Dermis blood vessel endothelial cell (primary cell): ENCODE data around the gene HPCA. TPM values are rescaled to one million over a fixed set of nuclear protein-coding genes. Genes with fewer than 3 reads are reported as not detected.

ENCODE experiments used
- DNase-seq: peaks from one replicate; pipeline ENCODE4 v3.0.0; 2010
- total RNA-seq: library from RNA; depleted of rRNA; stranded (reverse); fragments of >200 nt; gene quantifications from 2 replicates; pipeline ENCODE4 v1.2.3, GENCODE V29; 2014

The HPCA gene
- total RNA-seq, result 0.05 TPM in 1 of 2 replicates, not detected in the other

DNA sequence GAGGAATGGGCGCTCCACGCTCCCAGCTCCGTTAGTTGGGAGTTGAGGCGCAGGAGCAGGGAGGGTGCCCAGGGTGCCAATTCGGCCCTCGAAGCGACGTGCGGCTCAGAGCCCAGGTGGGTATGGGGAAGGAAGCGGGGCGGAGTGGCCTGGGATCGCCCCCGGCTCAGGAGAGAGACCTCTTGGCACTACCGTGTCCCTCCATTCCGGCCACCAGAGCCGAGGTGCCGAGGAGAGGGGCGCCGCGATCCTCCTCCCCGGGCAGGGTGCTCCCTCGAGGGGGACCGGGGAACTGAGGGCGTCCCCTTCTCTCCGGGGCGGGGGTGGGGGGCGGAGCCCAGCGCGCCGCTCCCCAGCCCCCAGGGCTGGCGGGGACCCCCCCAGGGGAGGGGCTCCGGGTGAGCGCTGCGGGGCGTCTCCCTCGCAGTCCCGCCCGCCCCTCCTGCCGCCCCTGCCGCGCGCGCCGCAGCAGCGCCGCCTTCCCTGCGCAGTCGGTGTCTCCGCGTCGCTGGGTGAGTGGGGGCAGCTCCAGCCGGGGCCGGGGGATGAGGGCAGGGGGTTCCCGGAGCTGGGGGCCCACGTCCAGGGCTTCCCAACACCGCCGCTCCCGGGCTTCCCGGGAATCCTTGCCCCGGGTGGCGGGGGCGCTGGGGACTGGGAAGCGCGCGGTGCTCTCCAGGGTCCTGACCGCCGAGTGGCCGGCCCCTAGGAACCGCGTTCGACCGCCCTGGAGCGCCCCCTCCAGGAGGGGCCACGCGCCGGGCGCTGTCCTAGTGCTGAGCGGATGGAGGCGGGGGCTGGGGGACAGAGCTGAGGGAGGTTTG, at the start of gene HPCA:
TSS of gene HPCA (plus strand) at position 488 of the 824 bp plus-strand sequence. CDS start 2,408 bp downstream, outside the sequence.
- DNase-seq, result peak; percentile 78

DNA sequence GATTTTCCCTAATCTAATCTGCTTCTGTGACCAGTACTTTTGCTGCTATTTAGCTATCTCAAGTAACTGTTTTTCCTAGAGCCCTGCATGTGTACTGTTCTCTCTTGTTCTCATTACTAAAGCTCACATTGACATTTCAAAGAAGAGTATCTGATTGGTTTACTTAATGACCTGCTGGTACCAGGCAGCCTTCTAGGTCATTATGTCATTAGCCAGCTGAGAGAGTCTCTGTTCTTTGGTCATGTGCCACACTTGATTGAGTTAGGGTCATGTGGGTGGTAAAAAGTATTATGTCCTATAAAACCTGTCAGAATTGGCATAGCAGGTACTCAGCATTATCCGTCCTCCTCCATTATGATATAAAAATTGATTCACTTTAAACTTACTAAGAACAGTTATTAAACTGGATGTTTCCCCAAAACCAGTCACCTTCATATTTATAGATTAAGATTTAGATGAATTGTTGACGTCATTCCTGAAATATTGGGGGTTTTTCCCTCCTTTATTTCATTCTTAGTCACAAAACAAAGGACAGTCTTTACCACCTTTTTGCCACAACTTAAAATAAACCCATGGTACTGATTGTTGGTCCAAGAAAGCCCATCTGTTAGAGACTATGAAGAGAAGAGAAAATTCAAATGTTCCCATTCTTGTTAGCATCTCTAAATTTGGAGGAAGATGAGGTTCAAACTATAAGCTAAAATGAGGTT, 37.8 kb upstream of the HPCA start:
- DNase-seq, result no peak

DNA sequence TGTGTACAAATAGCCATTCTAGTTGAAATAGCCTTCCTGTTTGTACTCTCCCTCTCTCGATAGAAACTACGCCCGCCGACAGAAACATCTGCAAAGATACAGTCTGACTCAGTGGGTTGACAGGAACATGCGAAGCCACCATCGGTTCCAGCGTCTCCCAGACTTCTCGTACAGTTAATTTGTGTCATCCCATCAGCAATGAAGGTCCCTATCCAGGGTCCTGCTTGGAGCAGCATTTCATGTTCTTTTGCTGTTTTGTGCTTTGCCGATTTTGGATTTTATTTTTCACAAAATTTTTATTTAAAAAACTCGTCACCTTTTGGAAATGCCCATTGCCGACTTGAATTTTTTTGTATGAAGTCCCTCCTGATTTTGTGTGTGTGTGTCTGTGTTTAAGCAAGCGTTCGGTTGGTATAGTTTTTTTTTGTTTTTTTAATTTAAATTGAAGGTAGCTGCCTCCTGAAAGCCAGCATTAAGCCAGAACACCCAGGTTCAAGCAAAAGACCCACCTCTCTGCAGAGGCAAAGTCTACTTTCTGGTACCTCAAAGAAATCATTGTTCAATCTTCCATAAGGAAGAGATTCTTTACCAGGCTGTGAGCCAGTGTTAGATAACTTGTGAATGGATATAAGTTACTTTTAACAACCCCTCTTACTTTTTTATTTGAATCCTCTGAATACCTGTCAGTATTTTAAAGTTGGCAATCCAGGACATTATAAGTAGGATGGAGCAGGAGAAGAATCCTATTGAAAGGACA, 30.3 kb upstream of the HPCA start:
- no peak for DNase-seq

DNA sequence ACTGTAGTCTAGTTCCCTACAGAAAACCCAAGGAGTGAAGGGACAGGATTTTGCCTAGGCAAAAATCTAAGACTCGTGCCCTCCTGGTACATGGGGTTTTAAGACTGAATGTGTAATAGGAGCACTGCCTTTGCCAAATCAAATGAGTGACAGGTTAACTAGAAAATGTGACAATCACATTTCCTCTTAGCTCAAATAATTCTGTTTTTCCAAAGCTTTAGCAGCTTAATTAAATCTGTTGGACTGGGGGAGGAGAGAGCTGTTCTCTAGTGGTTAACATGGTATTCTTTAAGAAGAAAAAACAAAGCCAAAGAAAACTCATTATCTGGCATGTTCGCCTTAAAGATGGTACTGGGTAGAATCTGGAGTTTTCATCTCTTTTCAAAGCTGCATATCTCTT, 28.2 kb upstream of the HPCA start:
- DNase-seq, result no peak

DNA sequence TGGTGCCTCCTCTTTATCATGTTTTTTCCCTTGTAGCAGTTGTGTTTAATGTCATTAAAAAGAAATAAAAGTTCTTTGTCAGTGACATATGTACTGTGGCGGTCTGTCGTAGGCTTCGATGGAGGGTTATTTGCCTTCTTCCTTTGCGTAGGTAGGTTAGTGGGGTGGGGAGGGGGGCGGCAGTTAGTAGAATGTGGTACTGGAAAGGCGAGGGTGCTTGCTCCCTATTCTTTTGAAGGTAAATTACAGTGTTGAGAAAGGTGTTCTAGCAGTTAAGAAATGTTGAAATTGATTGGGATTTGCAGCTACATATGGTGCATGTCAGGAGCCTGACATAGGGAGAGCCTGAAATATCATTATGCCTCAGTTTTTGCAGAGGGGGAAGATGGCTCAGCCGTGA, 27.5 kb upstream of the HPCA start:
- no peak for DNase-seq

DNA sequence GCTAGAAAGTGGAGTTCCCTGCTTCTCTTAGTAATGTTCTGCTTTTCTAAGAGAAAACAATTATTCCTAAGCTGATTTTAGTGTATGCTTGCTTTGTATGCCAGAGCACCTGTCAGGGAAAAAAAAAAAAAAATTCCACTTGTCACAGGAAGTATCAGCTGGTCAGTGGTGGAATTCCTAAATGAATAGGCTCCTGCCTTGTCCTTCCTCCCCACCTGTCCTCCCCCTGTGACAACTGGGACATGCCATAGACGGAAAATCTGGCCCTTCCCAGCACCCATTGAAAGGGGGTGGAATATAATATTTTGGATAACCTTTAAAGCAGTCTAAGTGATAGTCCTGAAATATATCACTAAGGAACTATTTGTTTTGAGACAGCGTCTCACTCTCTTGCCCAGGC, 26.4 kb upstream of the HPCA start:
- DNase-seq, result peak; percentile 26

GRCh38 chr1:32860566-32860965, 25.7 kb upstream of the HPCA start:
- no peak for DNase-seq

DNA sequence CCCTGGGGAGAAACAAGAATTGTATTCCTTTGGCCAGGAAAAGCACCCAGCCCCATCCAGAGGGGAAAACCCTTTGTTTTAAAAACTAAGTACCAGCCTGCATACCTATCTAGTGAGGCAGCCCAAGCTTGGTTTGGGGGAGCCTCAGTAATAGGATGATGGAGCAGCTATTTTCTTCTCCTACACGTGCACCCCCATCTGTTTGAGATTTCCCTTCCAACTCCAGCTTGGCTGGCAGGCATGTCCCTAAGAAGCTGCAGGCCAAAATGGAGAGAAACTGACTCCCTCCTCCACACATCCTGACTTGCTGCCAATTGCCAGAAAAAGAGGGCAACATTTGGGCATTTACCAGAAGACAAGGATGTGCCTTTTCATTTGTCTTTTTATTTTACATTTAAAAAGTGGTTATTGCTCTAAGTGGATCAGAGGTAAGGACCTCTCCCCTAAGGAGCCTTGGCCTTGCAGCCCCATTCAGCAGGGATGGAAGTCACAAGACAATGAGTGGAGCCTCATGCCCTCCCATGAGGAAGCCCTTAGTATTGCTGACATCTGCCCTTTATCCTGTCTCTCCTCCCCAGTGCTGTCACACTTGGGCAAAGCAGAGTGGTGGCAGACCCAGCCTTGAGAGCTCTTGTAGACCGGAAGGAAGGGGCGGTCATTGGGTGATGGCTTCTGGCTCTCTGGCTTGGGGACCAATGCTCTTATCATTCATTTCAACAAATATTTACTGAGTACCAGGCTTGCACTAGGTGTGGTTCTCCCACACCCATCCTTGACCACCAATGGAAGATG, 24.2 kb upstream of the HPCA start:
- DNase-seq, result peak; percentile 47

DNA sequence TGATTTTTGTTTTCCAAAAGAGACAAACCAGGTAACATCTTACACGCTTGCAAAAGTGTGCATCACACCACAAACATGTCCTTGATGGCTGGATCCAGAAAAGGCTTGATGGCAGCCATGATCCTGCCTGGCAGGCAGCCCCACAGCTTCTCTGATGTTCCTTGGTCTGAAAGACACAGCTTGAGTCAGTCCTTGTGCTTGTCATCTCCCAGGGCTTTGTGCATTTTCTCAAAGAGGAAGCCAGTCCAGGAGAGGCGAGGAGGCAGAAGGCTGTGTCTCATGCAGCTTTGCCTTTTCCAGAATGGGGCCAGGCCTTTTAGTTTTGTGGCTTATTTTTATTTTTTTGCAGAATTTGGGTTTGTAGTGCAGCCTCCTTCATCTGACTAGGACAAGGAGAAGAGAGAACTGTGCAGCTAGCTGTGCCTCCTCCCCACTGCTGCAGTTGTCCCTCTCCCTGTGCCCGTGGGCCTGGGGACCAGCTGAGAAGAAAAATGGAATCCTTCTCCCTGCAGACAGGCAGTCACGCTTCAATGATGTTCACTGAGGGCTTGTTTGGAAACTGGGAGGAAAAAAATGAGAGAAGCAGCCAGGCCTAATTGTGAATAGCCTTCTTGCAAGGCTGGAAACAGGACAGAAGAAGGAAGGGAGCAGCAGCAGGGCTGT, 22.9 kb upstream of the HPCA start:
- no peak for DNase-seq

GRCh38 chr1:32863881-32864245, 22.4 kb upstream of the HPCA start:
- DNase-seq, result no peak

GRCh38 chr1:32864375-32865019, 21.8 kb upstream of the HPCA start:
- no peak for DNase-seq

- no peak for DNase-seq
Measured at GRCh38 chr1:32865639-32866405, 20.5 kb upstream of the HPCA start.

- no peak for DNase-seq
Measured at GRCh38 chr1:32867151-32867550, 19.1 kb upstream of the HPCA start.

- no peak for DNase-seq
Measured at GRCh38 chr1:32867671-32868070, 18.6 kb upstream of the HPCA start.

DNA sequence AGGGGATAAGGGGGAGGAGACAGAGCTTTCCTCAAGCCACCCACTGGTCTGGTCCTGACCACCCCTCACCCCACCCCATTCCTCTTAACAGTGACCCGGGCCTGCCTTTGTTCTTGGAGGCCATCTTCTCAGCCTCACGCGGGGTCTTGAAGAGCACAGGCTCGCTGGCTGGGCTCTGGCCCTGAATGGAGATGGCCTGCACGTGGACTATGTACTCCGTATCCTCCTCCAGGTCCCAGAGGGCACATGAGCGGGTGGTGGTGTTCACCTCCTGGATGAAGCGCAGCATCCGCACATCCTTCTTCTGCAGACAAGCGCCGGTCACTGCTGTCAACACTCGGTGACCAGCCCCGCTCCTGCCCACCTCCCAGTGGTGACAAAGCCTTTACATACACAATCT, 18.2 kb upstream of the HPCA start:
- DNase-seq, result no peak

DNA sequence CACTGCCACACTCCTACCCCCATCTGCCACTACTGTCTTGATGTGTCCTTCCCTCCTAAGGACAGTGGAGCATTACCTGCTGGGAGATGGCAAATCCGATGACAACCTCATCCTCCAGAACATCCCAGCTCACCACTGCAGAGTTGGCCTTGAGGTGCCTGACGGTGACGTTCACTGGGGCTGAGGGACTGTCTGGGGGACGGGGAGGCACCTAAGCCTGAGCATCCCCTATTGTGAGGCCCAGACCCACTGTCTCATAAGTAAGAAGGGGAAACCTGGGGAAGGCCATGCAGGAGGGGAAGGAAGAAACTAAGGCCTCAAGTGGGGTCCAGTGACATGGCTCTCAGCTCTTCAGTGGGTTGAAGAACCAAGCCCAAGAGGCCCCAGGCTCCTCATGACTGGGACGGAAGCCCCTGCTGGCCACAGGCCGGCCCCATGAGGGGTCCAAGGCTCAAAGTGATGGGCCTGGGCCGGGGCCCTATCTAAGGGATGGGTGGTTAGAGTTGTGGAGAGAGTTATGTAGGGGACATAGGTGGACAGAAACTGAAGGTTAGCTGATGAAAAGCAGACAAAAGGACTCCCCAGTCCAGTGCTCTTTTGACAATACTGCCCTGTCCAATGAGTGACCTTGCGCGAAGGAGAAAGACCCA, 17.4 kb upstream of the HPCA start:
- DNase-seq, result no peak

DNA sequence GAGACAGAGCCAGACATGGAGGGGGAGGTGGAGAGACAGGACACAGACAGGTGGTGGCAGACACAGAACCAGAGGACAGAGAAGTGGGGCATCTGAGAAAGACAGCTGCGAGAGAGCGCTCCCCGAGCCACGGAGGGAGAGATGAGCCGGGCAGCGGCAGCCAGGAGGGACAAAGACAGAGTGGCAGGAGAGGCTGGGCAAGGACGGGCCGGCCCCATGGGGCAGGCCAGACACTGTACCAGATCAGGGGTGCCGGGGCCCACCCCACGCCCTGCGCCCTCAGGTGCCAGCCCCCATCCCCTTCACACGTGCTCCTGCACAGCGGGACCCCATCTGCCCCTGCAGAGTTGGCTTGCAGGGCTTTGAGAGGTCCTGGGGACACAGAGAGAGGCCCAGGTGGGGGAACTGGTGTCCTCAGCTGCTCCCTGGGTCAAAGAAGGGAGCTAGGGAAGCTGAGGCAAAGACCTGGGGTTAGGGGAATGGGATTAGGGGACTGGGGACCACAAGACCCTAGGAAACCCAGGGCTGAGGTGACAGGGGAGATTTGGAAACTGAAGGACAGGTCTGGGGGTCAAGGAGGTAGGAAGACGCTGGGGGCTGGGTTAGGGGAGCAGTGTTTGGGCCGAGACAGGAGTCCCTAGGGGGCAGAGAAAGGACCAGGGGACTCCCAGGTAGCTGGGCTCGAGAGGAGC, 16.2 kb upstream of the HPCA start:
- DNase-seq, result no peak

DNA sequence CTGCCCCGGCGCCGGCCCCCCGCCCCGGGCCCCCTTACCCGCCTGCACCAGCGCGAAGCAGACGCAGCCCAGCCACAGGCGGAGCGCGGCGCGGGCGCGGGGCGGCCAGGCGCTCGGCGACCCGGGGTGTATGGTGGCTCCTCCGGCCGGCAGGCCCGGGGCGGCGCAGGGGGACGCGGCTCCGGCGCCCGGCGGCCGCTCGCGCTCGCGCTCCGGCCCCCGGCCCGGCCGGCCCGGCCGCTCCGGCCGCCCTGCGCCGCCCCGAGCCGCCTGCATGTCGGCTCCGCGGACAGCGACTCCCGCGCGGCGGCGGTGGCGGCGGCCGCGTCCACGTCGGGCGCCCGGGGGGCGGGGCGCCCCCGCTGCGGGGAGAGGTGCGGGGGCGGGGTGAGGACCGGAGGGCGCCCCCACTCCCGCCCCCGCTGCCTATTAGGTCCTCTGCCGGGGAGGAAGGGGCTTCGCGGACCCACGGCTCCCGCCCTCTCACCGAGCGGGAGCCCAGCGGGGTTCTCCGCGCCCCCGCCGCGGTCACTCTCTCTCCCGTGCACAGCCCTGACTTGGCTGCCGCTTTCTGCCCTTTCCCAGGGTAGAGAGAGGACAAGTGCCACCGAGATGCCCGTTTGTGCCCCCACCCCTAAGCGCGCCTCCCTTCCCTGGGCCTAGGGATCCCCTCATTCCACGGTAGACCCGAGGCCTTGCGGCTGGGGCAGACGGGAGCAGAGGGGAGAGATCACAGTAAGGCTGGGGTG, 15.5 kb upstream of the HPCA start, which contains the start of gene FNDC5:
TSS of gene FNDC5 (minus strand) at position 298 of the 749 bp plus-strand sequence.
- peak; percentile 50 for DNase-seq
